GM23338 (cell line): Measurements from ENCODE around the gene NUAK2. TPM values are rescaled to one million over a fixed set of nuclear protein-coding genes. Genes with fewer than 3 reads are reported as not detected.

Source experiments
- ATAC-seq: fragments of 200-7000 bp; cut with Tn5 transposase; 3 replicates; pipeline ENCODE4 v1.9.1; 2020
- DNase-seq: peaks from one replicate; pipeline ENCODE4 v3.0.0-alpha.2; 2015; ENCODE audit warnings: low spot score
- H2AFZ ChIP-seq: fragments of 200-600 bp; sonication (generic); 2 replicates; pipeline ENCODE4 v1.8.0; 2016; ENCODE audit warnings: antibody characterized with exemption, mild to moderate bottlenecking, moderate library complexity
- H3F3A ChIP-seq: fragments of 200-600 bp; sonication (generic); replicated peaks from 2 replicates; pipeline ENCODE4 v1.8.0; 2017; ENCODE audit warnings: antibody characterized with exemption, mixed run types, low read depth
- H3K27ac ChIP-seq: fragments of 200-600 bp; sonication (generic); 2 replicates; pipeline ENCODE4 v1.6.1; 2016; ENCODE audit warnings: low read depth
- H3K27me3 ChIP-seq: fragments of 200-600 bp; sonication (generic); 2 replicates; pipeline ENCODE4 v1.8.0; 2016; ENCODE audit warnings: mild to moderate bottlenecking, mixed run types, moderate library complexity; ENCODE audit not compliant: insufficient read depth
- H3K36me3 ChIP-seq: fragments of 200-600 bp; sonication (generic); 2 replicates; pipeline ENCODE4 v1.8.0; 2016; ENCODE audit warnings: mild to moderate bottlenecking; ENCODE audit not compliant: insufficient read depth
- H3K4me1 ChIP-seq: fragments of 200-600 bp; sonication (generic); 2 replicates; pipeline ENCODE4 v1.8.0; 2016; ENCODE audit warnings: mild to moderate bottlenecking, moderate library complexity; ENCODE audit not compliant: insufficient read depth
- H3K4me2 ChIP-seq: fragments of 200-600 bp; sonication (generic); 2 replicates; pipeline ENCODE4 v1.7.1; 2017; ENCODE audit warnings: mixed run types
- H3K4me3 ChIP-seq: fragments of 200-600 bp; sonication (generic); 2 replicates; pipeline ENCODE4 v1.6.1; 2016; ENCODE audit warnings: mixed run types
- H3K79me2 ChIP-seq: fragments of 200-600 bp; sonication (generic); replicated peaks from 2 replicates; pipeline ENCODE4 v1.8.0; 2017; ENCODE audit warnings: mild to moderate bottlenecking; ENCODE audit not compliant: insufficient read depth
- H3K9me2 ChIP-seq: fragments of 200-600 bp; sonication (generic); 2 replicates; pipeline ENCODE4 v1.8.0; 2017; ENCODE audit not compliant: insufficient read depth
- H4K20me1 ChIP-seq: fragments of 200-600 bp; sonication (generic); replicated peaks from 2 replicates; pipeline ENCODE4 v1.8.0; 2017; ENCODE audit warnings: mild to moderate bottlenecking; ENCODE audit not compliant: insufficient read depth
- H3K27ac Mint-ChIP-seq: 2 replicates; pipeline ENCODE4 v1.8.0; 2020; ENCODE audit warnings: inconsistent platforms, mild to moderate bottlenecking, moderate library complexity, mixed read lengths
- H3K27me3 Mint-ChIP-seq: 3 replicates; pipeline ENCODE4 v1.8.0; 2022; ENCODE audit warnings: low read depth, mild to moderate bottlenecking, moderate library complexity, mixed read lengths, inconsistent platforms; ENCODE audit not compliant: insufficient read depth, poor library complexity
- H3K36me3 Mint-ChIP-seq: 3 replicates; pipeline ENCODE4 v1.8.0; 2021; ENCODE audit warnings: low read depth, mild to moderate bottlenecking, inconsistent platforms, moderate library complexity, mixed read lengths
- H3K4me1 Mint-ChIP-seq: 3 replicates; pipeline ENCODE4 v1.8.0; 2020; ENCODE audit warnings: mild to moderate bottlenecking, inconsistent platforms, mixed read lengths
- H3K4me3 Mint-ChIP-seq: 3 replicates; pipeline ENCODE4 v1.8.0; 2021; ENCODE audit warnings: moderate library complexity, mild to moderate bottlenecking, inconsistent platforms, mixed read lengths
- H3K9me3 Mint-ChIP-seq: 3 replicates; pipeline ENCODE4 v1.8.0; 2020; ENCODE audit warnings: moderate library complexity, mild to moderate bottlenecking, inconsistent platforms, mixed read lengths
- CREB1 ChIP-seq: fragments of 250-450 bp; sonication (Bioruptor Pico); IDR thresholded peaks from 2 replicates; pipeline ENCODE4 v1.5.0; 2020; ENCODE audit warnings: low read depth, mild to moderate bottlenecking, moderate library complexity
- EZH2 ChIP-seq: fragments of 200-600 bp; sonication (generic); IDR thresholded peaks from one replicate; pipeline ENCODE4 v1.8.0; 2017; ENCODE audit warnings: antibody characterized with exemption, mild to moderate bottlenecking, low read depth; ENCODE audit not compliant: unreplicated experiment
- NANOG ChIP-seq: IDR thresholded peaks from 2 replicates; pipeline ENCODE4 v1.6.1; 2016; ENCODE audit warnings: antibody characterized with exemption, borderline replicate concordance
- POLR2AphosphoS5 ChIP-seq: IDR thresholded peaks from 2 replicates; pipeline ENCODE4 v1.6.1; 2016; ENCODE audit warnings: antibody characterized with exemption, low read depth
- STAT1 ChIP-seq: IDR thresholded peaks from one replicate; pipeline ENCODE4 v1.6.1; 2016; ENCODE audit warnings: antibody characterized with exemption; ENCODE audit not compliant: unreplicated experiment
- ZNF114 ChIP-seq: fragments of 250-450 bp; sonication (Bioruptor Pico); IDR thresholded peaks from 2 replicates; pipeline ENCODE4 v1.5.0; 2020; ENCODE audit warnings: mild to moderate bottlenecking, moderate library complexity
- ZNF331 ChIP-seq: fragments of 250-450 bp; sonication (Bioruptor Pico); IDR thresholded peaks from 2 replicates; pipeline ENCODE4 v1.5.0; 2020; ENCODE audit warnings: low read depth, mild to moderate bottlenecking, moderate library complexity
- polyA plus RNA-seq: library from polyadenylated mRNA; unstranded; fragments of >200 nt; fragmentation: Nextera tagmentation; extraction: Ambion mirVana; gene quantifications from 2 replicates; pipeline ENCODE4 v1.2.1, GENCODE V29; 2016
- total RNA-seq: library from RNA; depleted of rRNA; stranded (reverse); fragments of >200 nt; shearing (Covaris generic); gene quantifications from 2 replicates; pipeline ENCODE4 v1.2.3, GENCODE V29; 2014
- TF ChIP-seq, protein P1 (sequence below): IDR thresholded peaks from 2 replicates; pipeline ENCODE4 v1.6.1; 2016; ENCODE audit warnings: antibody characterized with exemption
- TF ChIP-seq, protein P2 (sequence below), 2 experiments: fragments of 200-600 bp in 1 of 2; sonication (generic) in 1 of 2; conservative IDR thresholded peaks; 2 replicates each; pipeline versions ENCODE4 v1.5.1 to v1.6.1; 2016 to 2017; ENCODE audit warnings: antibody characterized with exemption in 2 of 2, low read depth in 2 of 2, mild to moderate bottlenecking in 2 of 2, moderate library complexity in 1 of 2
- TF ChIP-seq, protein P3 (sequence below): fragments of 250-450 bp; sonication (Bioruptor Pico); IDR thresholded peaks from 2 replicates; pipeline ENCODE4 v1.5.0; 2020; ENCODE audit warnings: mild to moderate bottlenecking, moderate library complexity

NUAK2 gene
- total and polyA plus RNA-seq, 2 experiments from 2014 or later = 7.8 to 15.3 TPM

DNA sequence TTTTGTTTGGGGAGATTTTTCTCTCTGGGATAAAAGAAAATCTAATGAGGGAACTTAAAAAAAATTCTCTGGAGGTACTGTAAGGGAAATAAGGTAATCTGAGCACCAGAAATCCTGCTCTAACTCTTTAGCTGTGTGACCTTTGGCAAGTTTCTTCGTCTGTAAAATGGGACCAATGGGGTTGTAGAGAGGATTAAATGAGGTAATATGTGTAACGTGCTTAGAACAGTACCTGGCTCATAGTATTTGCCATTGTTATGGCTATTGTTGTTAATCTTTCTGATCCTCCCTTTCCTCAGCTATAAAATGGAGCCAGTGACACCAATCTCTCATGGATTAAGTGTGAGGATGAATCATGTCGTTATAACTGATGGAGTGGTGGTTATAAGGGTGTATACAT, 36.0 kb upstream of the NUAK2 start:
- H4K20me1 ChIP-seq = no peaks in the 10 kb centered on the region
- TF ChIP-seq ZNF331 (CRISPR knock-in tag) = no peak
- TF ChIP-seq STAT1 = no peak
- TF ChIP-seq, protein P1, sequence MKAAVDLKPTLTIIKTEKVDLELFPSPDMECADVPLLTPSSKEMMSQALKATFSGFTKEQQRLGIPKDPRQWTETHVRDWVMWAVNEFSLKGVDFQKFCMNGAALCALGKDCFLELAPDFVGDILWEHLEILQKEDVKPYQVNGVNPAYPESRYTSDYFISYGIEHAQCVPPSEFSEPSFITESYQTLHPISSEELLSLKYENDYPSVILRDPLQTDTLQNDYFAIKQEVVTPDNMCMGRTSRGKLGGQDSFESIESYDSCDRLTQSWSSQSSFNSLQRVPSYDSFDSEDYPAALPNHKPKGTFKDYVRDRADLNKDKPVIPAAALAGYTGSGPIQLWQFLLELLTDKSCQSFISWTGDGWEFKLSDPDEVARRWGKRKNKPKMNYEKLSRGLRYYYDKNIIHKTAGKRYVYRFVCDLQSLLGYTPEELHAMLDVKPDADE = no peak
- no peak for TF ChIP-seq NANOG
- no peak for TF ChIP-seq EZH2
- no peak for TF ChIP-seq POLR2AphosphoS5
- TF ChIP-seq ZNF114 (CRISPR knock-in tag) = no peak
- TF ChIP-seq CREB1 (CRISPR knock-in tag) = no peak
- TF ChIP-seq, protein P2, sequence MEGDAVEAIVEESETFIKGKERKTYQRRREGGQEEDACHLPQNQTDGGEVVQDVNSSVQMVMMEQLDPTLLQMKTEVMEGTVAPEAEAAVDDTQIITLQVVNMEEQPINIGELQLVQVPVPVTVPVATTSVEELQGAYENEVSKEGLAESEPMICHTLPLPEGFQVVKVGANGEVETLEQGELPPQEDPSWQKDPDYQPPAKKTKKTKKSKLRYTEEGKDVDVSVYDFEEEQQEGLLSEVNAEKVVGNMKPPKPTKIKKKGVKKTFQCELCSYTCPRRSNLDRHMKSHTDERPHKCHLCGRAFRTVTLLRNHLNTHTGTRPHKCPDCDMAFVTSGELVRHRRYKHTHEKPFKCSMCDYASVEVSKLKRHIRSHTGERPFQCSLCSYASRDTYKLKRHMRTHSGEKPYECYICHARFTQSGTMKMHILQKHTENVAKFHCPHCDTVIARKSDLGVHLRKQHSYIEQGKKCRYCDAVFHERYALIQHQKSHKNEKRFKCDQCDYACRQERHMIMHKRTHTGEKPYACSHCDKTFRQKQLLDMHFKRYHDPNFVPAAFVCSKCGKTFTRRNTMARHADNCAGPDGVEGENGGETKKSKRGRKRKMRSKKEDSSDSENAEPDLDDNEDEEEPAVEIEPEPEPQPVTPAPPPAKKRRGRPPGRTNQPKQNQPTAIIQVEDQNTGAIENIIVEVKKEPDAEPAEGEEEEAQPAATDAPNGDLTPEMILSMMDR (conservative IDR thresholded peaks at IDR 0.05; ENCODE audit: low read depth in 2 of 2) = no peak
- Mint-ChIP-seq H3K36me3 (no peaks in the 10 kb centered on the region), H3K4me3 (no peak overlapping the region), H3K4me1 (peaks cover 55% of the 10 kb centered on the region), H3K9me3 (no peaks in the 10 kb centered on the region), H3K27me3 (peaks cover 19% of the 10 kb centered on the region), H3K27ac (no peak overlapping the region)
- peaks cover 64% of the 10 kb centered on the region for H3K4me1 ChIP-seq
- H3K79me2 ChIP-seq = no peaks in the 10 kb centered on the region
- H3K4me2 ChIP-seq = peak overlapping the region; percentile 65; the same call in 1 of the 2 replicates
- peaks cover 32% of the 10 kb centered on the region for H3F3A ChIP-seq
- H3K4me3 ChIP-seq = no peak overlapping the region
- ATAC-seq = no peak
- H3K27ac ChIP-seq = no peak overlapping the region
- no peak for DNase-seq
- no peaks in the 10 kb centered on the region for H3K27me3 ChIP-seq
- H2AFZ ChIP-seq = peak overlapping the region; percentile 99; the same call in 1 of the 2 replicates
- H3K9me2 ChIP-seq = no peaks in the 10 kb centered on the region
- H3K36me3 ChIP-seq = no peaks in the 10 kb centered on the region

DNA sequence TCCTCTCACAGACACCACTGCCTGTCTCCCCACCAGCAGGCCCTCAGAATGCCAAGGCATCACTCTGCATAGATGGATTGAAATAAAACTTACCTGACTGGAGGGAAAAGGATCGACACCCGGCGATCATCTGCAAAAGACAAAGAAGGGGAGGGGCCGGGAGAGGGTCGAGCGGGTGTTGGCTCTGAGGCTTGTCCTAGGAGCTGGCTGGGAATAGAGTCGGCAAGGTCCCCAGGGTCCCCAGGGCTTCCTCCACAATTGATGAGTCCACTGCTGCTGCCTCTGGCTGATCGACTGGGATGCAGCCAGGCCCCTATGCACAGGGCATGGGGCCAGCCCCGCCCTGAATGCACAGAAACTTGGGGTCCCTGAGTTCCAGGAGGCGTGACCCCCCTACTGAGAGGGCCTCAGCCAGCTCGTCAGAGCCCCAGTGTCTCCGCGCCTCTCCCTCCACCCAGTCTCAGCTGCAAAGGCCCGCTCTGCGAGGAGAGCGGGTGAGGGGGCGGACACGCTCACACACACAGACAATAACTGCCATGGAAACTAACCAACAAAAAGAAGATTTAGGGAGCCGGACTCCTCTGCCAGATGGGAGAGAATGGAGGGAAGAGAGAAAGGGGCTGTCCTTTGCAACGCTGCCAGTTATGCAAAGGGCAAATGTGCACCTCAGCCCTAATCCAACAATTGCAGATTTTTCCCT, 35.0 kb upstream of the NUAK2 start, which contains the start of gene KLHDC8A:
KLHDC8A (minus strand) TSS at position 483 of the 700 bp plus-strand sequence. CDS start 13,318 bp downstream, outside the sequence.
- no peak within 1 kb of the TSS for H3K27ac Mint-ChIP-seq
- Histone ChIP-seq H3K27ac (no peak within 1 kb of the TSS), H4K20me1 (no peaks in the 10 kb centered on the region), H3K9me2 (no peaks in the 10 kb centered on the region), H2AFZ (peak within 1 kb of the TSS; percentile 99), H3K27me3 (no peaks in the 10 kb centered on the region), H3K4me3 (peak within 1 kb of the TSS; percentile 39), H3F3A (peaks cover 32% of the 10 kb centered on the region), H3K4me2 (peak within 1 kb of the TSS; percentile 65), H3K79me2 (no peaks in the 10 kb centered on the region), H3K36me3 (no peaks in the 10 kb centered on the region), H3K4me1 (peaks cover 72% of the 10 kb centered on the region)
- H3K27me3 Mint-ChIP-seq = peaks cover 19% of the 10 kb centered on the region
- H3K4me3 Mint-ChIP-seq = peak within 1 kb of the TSS; percentile 3; the same call in 1 of the 3 replicates
- no peak for TF ChIP-seq STAT1
- no peak for TF ChIP-seq NANOG
- TF ChIP-seq, protein P3, sequence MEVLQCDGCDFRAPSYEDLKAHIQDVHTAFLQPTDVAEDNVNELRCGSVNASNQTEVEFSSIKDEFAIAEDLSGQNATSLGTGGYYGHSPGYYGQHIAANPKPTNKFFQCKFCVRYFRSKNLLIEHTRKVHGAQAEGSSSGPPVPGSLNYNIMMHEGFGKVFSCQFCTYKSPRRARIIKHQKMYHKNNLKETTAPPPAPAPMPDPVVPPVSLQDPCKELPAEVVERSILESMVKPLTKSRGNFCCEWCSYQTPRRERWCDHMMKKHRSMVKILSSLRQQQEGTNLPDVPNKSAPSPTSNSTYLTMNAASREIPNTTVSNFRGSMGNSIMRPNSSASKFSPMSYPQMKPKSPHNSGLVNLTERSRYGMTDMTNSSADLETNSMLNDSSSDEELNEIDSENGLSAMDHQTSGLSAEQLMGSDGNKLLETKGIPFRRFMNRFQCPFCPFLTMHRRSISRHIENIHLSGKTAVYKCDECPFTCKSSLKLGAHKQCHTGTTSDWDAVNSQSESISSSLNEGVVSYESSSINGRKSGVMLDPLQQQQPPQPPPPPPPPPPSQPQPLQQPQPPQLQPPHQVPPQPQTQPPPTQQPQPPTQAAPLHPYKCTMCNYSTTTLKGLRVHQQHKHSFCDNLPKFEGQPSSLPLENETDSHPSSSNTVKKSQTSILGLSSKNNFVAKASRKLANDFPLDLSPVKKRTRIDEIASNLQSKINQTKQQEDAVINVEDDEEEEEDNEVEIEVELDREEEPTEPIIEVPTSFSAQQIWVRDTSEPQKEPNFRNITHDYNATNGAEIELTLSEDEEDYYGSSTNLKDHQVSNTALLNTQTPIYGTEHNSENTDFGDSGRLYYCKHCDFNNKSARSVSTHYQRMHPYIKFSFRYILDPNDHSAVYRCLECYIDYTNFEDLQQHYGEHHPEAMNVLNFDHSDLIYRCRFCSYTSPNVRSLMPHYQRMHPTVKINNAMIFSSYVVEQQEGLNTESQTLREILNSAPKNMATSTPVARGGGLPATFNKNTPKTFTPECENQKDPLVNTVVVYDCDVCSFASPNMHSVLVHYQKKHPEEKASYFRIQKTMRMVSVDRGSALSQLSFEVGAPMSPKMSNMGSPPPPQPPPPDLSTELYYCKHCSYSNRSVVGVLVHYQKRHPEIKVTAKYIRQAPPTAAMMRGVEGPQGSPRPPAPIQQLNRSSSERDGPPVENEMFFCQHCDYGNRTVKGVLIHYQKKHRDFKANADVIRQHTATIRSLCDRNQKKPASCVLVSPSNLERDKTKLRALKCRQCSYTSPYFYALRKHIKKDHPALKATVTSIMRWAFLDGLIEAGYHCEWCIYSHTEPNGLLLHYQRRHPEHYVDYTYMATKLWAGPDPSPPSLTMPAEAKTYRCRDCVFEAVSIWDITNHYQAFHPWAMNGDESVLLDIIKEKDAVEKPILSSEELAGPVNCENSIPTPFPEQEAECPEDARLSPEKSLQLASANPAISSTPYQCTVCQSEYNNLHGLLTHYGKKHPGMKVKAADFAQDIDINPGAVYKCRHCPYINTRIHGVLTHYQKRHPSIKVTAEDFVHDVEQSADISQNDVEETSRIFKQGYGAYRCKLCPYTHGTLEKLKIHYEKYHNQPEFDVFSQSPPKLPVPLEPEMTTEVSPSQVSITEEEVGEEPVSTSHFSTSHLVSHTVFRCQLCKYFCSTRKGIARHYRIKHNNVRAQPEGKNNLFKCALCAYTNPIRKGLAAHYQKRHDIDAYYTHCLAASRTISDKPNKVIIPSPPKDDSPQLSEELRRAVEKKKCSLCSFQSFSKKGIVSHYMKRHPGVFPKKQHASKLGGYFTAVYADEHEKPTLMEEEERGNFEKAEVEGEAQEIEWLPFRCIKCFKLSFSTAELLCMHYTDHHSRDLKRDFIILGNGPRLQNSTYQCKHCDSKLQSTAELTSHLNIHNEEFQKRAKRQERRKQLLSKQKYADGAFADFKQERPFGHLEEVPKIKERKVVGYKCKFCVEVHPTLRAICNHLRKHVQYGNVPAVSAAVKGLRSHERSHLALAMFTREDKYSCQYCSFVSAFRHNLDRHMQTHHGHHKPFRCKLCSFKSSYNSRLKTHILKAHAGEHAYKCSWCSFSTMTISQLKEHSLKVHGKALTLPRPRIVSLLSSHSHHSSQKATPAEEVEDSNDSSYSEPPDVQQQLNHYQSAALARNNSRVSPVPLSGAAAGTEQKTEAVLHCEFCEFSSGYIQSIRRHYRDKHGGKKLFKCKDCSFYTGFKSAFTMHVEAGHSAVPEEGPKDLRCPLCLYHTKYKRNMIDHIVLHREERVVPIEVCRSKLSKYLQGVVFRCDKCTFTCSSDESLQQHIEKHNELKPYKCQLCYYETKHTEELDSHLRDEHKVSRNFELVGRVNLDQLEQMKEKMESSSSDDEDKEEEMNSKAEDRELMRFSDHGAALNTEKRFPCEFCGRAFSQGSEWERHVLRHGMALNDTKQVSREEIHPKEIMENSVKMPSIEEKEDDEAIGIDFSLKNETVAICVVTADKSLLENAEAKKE (CRISPR knock-in tag) = no peak
- no peak for TF ChIP-seq POLR2AphosphoS5
- no peak for TF ChIP-seq ZNF114 (CRISPR knock-in tag)
- peaks cover 64% of the 10 kb centered on the region for H3K4me1 Mint-ChIP-seq
- ATAC-seq = peak; percentile 46
- peak; percentile 57 for DNase-seq
- no peaks in the 10 kb centered on the region for H3K36me3 Mint-ChIP-seq
- no peaks in the 10 kb centered on the region for H3K9me3 Mint-ChIP-seq
